AML-193 (cell line): ENCODE results near the gene C1orf21.

Experiments
- DNase-seq, 2 experiments: peaks; one replicate each; lab custom pipeline; 2025; lab: John Stamatoyannopoulos, UW

Gene C1orf21

DNA sequence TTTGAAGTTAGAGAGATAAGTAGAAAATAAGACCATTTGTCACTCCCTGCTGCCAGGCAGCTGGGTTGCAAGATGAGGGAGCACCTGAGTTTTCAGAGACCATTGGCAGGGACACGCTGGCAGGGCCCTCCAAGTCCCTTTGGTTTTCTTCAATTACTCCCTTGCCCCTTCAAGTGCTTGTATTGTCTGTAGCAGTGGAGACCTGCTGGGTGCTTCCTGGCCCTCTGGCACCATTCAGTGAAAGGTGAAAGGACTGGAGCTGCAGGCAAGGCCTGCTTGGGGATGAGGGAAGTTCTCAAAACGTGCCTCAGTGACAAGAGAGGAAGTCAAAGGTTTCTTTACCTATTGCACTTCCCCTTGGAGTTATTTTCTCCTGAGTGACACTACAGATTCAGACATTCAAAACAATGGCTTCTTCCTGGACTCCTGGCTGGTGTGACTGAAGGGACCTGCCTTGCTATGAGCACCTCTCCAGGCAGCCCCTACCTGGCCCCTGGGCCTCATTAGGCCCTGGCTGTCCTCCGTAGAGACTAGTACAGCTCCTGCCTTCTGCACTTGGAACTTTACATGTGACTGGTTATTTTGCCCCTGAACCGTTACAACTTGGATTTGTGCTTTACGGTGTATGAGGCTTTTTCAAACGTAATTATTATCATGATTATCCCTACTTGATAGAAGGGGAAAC is 100.1 kb downstream of the C1orf21 start:
- DNase-seq: no peak

DNA sequence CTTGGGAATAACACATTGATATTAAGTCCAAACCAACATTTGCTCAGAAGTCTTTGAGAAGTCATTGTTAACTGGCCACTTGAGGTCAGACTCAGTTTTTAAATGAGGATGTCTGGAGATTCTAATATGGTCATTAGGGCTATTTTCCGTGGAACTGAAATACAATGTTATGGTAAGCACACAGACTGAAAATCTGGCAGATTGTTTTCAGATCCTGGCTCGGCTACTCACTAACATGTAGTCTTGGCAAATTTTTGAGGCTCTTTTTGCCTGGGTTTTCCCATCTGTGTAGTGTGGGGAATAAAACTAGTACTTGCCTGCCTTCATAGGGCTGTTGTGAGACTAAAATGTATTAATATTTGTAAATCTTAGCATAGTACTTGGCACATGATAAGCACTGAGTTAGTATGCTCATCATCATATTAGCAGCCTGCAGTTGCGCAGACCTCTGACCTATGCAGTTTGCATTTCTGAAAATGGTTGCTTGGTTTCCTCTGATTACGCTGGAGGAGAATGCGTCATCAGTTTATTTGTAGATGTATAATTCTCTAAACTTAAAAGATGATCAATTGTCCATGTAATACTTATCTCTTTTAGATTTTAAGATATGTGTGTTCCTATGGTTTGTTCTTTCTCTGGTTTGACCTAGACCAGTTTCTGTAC is 100.8 kb downstream of the C1orf21 start:
- no peak for DNase-seq

DNA sequence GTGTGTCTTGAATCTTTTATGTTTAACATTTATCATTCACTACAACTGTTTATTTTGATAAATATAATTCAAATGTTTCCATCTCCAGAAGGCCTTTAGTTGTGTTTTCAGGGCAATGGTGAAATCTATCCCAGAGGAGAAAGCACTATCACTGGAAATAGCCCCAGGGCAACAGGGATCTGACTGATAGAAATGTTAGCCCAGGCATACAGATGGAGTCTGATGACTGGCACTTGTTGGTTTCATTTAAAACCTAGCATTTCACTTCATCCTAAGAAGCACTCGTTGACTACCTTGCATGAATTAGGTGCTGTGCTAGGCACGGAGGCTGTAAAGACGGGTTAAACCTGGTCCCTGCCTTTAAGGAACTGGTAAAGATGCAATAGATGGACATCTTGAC is 103.1 kb downstream of the C1orf21 start:
- DNase-seq: no peak

DNA sequence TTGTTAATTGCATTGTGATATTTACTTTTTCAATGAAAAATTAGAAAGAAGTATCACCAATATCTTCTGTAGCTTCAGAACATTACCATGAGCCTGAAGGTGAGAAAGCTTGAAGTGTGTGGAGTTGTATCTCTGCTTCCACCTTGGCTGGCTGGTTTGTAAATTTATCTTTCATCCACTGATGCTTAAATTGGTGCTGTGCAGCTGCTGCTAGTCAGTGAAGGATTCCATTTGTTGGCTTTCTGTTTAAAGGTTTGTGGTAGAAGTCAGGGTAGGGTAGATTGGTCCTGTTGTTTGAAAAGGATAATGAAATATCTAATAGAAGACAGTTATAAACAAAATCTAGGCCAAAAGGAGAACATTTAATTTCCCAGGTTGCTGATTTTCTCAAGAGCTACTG is 105.7 kb downstream of the C1orf21 start:
- DNase-seq: peak in 1 of 2 experiments; percentile 8

DNA sequence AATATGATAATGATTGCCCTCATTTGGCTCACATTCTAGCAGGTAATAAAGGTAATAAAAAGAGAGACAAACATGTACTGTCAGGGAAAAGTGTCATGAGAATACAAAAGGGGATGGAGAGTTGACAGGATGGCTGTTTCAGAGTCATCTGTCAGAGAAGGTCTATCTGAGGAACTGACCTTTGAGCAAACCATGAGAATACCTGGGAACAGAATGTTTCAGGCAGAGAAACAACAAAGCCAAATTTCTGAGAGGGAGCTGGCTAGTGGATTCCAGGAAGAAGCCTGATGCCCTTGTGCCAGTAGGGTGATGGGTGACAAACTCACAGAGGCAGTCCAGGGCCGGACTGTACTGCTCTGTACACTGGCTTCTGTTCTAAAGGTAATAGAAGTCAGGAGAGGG is 107.2 kb downstream of the C1orf21 start:
- no peak for DNase-seq

DNA sequence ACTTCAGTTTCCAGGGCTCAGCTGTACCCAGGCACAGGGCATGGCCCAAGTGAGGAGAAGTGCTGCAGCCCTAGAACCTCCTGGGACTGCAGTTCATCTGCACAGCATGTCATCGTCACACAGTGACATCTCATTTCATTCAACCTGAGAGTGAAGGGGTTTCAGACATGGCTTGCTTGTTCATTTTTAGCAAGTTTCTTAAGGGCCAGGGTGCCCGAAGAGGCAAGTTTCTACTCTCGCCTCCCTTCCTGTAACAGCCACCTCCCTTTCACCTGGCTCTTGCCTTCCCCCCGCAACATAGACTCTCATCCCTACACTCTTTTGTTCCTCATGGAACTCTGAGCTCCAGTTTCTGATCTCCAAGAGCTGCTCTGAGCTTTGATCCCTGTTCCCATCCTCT is 108.1 kb downstream of the C1orf21 start:
- no peak for DNase-seq

DNA sequence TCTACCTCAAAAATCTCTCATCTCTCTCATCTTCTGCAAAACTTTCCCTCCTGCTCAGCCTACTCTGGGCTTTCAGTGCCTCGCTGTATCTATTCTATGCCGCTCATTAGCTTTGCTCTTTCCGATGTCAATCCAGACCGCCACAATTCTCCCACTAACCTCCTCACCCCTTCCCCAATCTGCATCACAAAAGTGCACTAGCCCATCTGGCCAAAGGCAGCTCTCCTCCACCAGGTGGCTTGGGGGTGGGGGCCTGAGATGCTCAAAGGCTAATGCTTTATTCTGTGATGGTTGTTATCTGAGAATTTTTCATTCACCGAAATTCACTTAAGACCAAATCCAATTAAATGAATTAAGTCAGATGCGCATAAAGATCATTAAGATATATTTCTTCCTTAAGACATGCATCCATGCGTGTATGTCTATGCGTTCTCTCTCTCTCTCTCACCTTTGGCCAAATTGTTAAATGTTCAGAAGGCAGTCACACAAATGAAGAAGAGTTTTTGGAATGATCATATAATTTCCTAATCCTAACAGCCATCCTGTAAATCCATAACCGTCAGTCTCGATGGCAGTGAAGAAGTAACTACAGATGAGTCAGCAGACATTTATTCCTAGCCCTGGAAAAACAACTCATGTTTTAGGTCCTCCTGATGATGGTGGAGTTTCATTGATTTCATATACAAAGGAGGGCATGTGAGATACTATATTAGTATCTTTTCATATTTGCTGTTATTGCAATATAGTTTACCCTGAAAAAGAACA is 111.3 kb downstream of the C1orf21 start:
- DNase-seq: no peak

DNA sequence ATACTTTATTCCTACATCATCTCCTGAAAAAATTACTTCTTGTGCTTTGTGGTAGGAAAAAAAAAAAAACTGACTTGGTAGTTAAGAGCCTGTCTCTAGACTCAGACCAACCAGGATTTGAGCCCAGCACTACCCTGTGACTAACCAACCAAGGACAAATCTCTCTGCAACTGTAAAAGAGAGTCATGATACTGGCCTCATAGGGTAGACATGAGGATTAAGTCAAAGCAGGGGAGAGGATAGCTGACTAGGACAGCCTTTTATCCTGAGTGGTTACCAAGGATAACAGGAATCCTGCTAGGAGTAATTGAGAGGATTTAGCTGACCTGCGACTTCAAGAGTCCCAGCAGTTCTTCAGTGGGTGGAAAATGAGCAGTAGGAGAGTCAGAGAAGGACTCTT is 112.8 kb downstream of the C1orf21 start:
- no peak for DNase-seq

DNA sequence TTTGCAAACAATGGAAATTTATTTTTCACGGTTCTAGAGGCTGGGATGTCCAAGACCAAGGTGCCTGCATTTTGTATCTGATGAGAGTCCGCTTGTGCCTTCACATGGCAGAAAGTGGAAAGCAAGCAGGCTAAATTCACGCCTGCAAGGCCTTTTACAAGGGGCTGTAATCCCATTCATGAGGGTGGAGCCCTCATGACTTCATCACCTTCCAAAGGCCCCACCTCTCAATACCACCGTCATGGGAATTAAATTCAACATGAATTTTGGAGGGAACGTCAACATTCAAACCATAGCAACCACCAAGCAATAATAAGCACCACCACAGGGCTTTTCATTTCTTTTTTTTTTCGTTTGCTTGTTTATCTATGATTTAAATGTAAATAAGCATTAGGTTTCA is 115.3 kb downstream of the C1orf21 start:
- DNase-seq: no peak

DNA sequence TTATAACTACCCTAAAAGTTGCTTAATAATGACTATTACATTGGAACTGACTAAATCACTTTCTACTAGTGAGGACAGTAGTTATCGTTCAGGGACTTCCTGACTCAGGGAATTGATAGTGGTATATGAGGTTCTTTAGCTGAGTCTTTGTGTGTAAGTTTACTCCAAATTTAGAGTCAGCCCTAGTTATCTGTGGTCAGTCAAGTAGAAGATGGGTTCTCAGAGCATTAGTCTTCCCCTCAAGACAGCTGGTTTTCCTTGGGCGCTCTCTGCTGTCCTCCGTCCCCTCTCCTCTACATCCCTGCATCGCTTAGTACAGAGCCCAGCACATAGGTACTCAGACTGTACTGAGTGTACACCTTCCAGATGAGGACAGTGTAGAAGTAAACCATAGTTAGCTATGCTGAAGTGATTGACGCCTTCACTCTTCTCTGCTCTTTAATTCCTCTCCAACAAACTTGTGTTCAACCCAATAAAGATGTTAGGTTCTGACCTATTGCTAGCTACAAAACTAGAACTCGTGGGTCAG is 116.5 kb downstream of the C1orf21 start:
- no peak for DNase-seq

DNA sequence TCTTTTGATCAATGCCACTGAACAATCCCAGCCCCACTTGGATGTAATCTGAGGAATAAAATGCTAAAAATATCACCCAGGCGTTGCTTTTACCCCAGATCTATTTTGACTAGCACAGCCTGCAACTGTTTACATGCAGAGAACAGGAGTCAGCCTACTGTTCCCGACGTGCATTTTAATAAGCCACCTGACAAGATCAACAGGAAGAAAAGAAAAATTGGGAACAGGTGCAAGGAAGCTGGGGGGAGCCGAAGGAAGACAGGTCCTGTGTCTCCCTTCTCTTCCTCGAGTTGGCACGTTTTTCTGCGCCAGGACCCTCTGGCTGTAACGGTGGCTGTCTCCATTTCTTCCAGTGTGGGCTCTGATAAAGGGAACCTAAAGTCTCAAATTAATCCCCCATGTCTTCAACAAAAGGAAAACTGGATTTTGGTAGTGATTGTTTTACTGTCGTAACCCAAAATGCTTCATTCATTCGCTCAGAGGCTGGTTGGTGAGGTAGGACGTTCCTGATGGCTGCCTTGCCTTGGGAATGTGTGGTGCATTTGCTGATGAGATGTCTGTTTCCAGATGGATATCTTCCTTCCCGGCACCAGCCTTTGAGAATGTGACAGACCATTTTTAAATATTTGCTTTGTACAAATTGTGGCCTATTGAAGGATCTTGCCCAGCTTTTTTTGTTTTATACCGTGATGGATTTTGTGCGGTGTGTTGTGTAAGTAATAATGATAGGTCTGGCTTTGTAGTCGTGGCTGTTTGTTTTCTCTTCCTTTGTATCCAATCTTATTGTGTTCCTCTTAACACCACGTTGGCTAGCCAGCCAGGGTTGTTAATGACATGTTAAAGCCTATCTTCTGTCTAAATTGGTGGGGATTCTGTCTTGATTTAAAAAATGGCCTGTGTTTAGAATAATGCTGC is 117.5 kb downstream of the C1orf21 start:
- no peak for DNase-seq

DNA sequence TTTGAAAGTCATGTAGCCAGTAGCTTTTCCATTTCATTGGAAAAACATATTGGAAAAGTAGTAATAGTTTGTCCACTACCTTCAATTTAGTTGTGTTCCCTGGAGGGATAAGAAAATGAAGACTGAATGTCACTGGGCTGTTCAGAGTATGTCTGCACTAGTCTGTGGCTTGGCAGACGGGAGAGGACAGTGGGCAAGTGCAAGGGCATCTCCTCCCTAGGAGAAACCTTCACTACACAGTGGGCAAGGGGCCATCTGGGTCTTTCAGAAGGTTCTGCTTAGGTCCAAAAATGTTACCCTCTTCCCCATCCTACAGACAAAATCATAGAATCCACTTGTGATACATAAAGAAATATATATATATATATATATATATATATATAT is 118.1 kb downstream of the C1orf21 start:
- DNase-seq: no peak

DNA sequence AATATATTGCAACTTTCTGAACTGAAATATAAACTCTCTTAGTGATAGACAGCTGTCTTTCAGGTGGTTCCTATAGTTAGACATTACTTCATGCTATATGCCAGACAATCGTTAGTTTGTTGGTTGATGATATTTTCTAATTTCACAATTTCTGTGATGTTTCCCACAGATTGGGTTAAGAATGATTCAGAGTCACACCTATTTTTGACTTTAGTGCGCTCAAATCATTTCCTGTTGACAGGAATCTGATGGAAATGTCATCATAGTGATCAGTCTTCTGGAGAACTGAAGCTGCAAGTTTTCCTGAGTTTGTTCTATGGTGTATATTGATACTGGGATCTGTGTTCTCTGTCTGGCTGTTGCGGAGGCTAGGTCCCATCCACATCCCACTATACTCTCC is 119.7 kb downstream of the C1orf21 start:
- no peak for DNase-seq

DNA sequence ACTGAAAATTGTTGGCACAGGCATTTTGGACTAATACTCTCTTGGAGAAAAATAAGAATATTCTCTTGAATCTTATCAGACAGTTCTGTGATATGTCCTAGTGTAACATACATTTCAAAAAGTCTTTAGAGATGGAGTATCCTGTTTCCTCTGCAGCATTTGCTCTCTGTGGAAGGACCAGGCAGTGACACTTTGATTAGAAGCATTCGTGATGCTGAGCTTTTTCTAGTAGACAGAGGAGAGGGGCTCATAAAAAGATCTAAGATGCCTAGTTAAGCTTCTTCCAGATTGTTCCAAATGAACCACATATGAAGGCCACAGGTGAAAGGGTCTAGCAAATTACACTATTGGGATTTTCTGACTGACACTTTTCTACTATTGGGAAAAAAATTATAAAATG is 120.3 kb downstream of the C1orf21 start:
- no peak for DNase-seq

DNA sequence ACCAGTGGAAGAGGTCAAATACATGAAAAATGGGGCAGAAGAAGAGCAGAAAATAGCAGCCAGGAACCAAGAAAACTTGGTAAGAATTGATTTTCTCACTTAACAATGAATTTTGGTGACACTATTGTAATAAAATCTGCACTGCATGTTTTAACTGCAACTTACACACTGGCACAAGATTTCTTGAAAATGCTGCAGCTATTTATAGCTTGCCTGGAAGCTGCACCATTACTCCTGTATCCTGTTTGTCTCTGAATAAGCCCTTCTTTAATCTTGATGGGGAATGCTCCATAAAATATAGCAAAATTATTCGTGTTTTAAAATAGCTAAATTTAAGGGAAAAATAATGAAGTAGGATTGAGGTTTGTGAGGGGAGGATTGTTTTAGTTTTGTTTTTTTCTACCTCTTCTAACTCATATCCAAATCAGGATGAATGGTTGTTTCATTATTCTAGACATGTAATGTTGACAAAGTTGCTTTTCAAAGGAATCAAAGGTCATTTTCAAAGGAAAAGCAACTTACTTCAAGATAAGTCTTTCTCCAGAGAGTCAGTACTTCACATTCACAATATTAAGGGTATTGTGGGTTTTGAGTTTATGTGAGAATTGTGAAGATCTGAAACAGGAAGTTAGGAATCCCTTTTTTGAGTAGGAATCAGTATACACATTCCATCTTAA is 120.9 kb downstream of the C1orf21 start:
- DNase-seq: no peak

DNA sequence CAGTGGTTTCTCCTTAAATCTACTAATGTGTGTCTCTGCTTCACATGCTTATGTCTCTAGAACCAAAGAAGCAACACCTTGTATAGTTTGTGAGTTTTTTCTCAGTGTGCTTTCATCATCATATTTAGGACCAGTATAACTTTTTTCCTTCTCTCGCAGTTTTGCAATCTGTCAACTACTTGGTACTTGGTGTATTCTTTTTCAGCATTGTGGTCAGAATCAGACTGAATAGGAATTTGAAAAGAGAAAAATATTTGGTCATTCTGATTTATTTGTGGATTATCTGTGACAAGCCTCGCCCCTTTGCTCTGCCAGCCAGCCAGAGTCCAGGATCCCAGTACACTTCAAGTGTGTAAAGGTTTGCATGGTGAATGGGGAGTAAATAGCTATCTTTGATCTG is 122.3 kb downstream of the C1orf21 start:
- DNase-seq: no peak

DNA sequence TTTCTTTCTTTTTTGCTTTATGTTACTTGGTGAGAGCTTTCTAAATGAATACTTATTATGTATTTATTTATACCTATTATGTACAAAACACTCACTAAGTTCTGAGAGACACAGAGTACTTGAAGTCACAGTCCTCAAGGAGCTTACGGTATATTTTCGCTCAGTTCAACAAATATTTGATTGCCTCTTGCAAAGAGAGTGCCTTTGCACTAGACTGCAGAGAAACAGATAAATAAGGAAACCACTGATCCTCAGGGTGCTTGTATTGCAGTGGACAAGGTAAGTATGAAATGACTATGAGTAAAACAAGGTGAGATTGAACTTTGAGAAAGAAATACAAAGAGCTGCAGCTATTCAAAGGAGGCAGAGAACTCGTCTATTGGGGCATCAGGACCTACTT is 123.3 kb downstream of the C1orf21 start:
- no peak for DNase-seq

DNA sequence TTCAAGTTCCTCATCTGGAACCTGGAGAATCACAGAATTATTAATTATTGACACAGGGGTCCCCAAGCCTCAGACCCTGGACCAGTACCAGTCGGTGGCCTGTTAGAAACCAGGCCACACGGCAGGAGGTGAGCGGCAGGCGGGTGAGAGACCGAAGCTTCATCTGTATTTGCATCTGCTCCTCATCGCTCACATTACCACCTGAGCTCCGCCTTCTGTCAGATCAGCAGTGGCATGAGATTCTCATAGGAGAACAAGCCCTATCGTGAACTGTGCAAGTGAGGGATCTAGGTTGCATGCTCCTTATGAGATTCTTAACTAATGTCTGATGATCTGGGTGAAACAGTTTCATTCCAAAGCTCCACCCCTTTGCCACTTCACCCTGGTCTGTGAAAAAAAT is 125.9 kb downstream of the C1orf21 start:
- no peak for DNase-seq

DNA sequence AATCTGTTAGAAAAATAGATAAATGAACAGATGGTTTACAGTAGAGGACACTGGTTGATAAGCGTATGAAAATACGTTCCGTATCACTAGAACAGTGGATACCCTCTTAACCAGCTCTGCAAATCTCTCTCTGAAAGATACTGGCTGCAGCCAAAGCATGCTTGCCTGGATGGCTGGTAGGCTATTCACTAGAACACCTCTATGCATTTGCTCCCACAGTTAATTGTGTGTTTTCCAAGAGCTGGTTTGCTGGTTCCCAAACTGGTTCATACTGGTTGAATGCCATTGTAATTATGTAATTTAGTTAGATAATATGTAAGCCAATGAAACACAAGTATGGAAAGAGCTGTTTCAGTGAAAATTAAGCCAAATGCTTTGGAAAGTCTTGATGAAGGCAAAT is 126.6 kb downstream of the C1orf21 start:
- DNase-seq: no peak

DNA sequence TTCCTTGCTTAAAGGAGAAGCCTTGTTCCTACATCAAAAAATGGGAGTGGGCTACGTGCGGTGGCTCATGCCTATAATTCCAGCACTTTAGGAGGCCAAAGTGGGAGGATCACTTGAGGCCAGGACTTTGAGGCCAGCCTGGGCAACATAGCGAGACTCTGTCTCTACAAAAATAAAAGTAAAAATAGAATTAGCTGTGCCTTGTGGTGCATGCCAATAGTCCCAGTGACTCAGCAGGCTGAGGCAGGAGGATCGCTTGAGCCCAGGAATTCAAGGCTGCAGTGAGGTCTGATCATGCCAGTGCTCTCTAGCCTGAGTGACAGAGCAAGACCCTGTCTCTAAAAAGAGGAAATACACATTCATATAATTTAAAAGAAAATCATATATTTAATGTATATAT is 127.1 kb downstream of the C1orf21 start:
- no peak for DNase-seq

DNA sequence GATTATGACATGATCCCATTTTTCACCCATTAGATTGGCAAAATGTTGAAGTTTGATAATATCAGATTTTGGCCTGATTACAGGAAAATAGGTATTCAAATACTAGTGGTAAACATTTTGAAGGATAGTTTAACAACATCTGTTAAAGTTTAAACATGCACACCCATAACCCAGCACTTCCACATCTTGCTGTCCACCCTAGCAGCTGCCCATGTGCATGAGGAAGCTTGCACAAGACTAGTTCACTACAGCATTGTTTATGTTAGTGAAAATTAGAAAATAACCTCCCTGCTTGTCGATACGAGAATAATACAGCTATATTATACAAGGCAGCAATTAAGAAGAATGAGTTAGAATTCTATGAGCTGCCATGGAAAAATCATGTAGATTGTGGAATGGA is 127.6 kb downstream of the C1orf21 start:
- DNase-seq: no peak
